Activated CD4-positive, alpha-beta T cell treated with anti-CD3 and anti-CD28 coated beads, Interleukin-10, Interleukin-2, amounts not matched to agents 100 ng/mL and 50 ng/mL, durations not matched to agents 16 hours and 8 hours (primary cell): ENCODE measurements around the gene SCN4A.
"Not testable (repeated sequence)": the region's sequence is repeated elsewhere in the genome, so short reads cannot be mapped to it uniquely, and the experiment has no call there.

Source experiments
- DNase-seq: peaks from one replicate; pipeline ENCODE4 v3.0.0-alpha.2; 2020

Gene SCN4A

DNA sequence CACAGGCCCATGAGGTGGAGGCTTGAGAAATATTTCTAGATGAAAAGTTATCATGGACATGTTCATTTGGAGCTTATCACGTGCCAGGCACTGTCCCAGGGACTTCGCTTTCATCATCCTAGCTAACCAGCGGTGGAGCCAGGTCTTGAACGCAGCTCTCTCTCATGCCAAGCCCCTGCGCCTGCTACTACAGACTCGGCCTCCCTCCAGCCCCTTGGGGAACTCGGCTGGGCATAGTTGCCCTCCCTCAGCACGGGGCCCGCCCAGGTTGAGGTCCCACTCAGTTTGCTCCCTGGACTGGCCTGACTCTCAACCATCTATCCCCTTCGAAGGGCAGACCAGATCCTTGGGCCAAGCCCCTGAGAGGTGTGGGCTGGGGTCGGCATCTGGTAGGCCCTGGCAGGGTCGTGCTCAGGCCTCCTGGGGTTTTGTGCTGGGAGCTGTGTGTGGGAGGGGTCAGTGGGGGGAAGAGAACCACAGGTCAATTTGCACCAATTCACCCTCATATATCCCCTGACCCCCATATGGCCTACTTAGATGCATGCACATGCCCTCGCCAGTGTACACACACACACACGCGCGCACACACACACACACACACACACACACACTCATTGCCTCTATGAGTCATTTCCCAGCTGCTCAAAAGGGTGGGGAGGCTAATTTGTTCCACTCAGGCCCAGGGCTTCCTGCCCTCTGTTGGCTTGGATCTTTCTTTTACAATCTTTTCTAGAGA is 12.1 kb upstream of the SCN4A start:
- DNase-seq, result peak; percentile 78

DNA sequence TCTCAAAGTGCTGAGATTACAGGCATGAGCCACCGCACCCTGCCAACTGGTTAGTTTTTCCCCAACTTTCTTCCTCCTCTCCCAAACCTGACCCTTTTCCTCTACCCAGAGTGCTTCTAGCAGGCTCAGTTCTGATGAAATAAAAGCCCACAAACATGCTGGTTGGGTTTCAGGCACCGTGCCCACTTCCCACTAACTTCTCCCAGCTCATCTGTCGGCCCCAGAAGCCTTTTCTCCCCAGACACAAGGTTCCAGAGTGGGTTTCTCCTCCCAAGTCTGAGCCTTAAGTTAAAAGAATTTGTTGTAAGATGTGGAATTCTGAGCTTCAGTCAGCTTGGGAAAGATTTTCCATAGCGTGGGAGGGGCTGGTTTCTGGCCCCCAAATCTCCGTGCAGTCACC is 11.5 kb upstream of the SCN4A start:
- no peak for DNase-seq

DNA sequence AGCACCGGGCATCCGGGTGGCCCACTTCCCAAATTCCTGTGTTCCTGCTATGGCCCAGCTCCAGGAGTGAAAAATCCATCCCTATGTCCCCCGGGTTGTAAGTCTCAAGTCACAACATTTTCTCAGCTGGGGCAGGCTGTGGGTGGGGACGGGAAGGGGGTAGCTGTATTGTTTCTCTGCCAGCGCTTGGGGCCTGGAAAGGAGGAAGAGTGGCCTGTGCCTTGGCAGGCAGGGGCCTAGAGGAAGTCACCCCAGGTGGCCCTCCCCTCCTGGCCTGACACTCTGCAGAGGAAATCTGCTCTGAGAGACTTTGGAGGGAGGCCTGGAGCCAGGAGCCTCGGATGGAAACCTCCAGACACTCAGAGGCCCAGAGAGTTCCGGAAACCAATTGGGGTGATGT is 10.6 kb upstream of the SCN4A start:
- DNase-seq, result no peak

DNA sequence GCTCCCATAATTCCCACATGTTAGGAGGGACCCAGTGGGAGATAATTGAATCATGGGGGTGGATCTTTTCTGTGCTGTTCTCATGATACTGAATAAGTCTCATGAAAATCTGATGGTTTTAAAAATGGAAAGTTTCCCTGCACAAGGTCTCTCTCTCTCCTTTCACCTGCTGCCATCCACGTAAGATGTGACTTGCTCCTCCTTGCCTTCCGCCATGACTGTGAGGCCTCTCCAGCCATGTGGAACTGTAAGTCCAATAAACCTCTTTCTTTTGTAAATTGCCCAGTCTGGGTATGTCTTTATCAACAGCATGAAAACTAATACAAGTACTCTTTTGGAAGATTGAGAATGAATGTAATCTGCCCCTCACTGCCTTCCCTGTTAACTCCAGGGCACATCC is 9.9 kb upstream of the SCN4A start:
- DNase-seq, result not testable (repeated sequence)

DNA sequence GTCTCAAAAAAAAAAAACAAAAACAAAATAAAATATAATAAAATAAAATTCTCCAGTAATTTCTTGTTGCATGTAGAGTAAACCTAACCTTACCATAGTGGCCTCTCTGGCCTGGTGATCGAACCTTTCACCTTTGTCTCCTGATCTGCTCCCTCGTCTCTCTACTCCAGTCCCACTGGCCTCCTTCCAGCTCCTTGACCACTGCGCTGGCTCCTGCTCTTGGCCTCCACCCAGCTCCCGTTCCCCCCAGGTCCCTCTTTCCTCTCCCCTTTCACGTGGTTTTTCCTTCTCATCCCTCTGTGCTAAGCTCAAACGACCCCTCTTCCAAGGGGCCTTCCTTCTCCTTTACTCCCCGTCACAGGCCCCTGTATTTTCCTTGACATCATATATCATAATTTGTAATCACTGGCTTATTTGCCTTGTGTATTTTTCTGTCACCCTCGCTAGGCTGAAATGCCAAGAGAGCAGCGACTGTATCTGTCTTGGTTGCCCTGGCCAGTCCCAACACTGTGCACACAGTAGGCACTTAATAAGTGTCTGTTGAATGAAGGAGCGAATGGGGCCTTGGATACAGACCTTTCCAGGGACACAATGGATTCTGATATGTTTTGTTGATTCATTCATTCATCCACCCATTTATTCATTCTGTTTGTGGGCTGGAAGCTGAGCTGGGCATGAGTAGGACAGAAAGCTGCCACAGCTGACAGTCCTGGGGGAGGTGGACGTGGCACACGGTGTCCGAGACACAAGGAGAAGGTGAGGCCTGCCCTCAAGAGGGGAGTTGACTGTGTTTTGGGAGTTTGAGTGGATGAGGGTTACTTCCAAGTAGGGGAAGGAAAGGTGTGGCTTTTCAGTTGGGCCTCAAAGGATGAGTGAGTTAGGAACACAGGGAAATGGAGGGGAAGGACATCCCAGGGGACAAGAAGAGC is 5.8 kb upstream of the SCN4A start:
- DNase-seq, result no peak

DNA sequence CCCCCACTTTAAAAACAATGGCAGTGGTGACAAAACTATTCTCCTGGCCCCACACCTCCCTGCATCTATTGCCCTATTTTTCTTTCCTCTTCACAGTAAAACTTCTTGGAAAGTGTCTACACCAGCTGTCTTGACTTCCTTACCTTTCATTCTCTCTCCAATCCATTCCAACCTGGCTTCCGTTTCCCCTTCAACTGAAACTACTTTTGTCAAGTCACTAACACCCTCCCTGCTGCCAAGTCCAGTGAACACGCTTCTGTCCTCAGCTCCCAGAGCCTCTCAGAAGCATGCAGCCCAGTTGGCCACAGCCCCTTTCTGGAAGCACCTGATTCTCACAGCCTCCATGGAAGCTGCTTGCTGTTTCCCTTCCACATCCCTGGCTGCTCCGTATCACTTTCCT is 4.0 kb upstream of the SCN4A start:
- no peak for DNase-seq

DNA sequence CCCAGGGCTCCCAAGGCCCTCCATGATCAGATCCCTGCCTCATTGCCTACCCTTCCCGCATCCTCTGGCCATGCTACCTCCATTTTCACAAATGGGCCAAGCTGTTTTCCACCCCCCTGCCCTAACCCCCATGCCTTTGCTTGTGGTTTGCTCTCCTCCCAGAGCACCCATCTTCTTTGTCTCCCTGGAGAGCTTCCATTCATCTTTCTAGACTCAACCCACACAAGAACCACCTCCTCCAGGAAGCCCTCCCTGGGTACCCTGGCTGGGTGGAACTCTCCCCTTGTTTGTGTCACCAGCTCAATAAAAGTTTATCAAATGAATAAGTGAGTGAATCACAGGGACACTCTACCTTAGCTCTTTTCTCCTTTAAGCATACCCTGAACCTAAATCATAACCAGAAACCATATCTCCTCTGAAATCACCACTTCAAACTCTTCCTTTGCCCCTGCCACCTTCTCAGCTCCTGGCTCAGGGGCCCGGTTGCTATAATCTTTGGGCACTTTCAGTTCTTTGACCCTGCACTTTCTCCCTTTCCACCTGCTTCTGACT is 2.9 kb upstream of the SCN4A start:
- DNase-seq, result no peak

DNA sequence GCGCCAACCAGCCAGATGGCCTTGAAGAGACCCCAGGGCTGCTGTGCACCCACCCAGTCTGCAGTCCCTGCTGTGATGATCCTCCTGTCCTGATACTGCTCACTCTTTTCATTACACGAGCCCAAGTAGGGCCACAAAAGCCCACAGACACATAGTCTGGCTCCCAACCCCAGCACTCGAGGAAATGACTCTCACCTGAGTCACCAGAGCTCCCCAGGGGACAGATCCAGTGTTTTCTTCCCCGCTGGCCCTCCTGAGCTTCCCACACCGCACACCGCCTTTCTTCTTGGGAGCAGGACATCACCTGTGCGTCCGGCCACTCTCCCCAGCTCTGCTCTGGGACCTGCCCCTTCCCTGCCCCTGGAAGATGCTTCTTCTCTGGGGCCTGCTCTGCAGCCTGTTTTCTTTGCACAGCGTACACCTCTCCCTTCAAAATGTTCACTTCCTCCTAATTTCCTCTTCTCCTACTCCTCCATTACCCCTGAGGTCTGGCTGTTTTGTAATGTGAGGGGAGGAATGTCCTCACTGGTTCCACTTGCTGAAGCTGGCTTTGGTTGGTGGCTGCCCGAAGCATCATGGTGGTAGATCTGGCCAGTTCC is 2.0 kb upstream of the SCN4A start:
- no peak for DNase-seq

DNA sequence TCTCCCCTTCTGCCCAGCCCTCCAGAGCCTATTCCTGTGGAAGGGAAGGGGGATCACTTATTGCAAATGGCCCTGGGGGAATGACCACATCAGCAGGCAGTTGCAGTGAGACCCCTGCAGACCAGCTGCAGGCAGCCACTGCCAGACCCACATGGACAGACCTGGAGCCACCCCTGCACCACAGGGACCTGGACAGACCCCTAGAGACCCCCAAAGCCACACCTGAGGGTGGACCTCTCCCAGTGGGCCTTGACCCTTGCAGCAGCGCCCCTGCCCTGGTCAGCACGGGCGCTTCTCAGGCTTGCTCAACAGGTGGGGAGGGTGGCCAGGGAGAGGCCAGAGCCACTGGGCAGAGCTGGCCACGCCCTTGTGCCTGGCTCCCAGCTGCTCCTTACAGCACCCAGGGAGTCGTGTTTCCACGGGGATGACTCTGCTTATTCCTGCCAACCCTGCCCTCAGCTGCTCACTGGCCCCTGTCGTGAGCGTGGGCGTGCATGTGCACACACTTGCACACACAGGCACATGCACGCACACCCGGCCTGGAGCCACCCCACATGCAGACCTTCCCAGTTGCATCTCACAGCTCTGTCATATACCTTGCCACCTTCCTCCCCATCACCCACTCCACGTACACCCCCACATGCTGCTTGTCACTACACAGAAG is 1.3 kb upstream of the SCN4A start:
- DNase-seq, result no peak

DNA sequence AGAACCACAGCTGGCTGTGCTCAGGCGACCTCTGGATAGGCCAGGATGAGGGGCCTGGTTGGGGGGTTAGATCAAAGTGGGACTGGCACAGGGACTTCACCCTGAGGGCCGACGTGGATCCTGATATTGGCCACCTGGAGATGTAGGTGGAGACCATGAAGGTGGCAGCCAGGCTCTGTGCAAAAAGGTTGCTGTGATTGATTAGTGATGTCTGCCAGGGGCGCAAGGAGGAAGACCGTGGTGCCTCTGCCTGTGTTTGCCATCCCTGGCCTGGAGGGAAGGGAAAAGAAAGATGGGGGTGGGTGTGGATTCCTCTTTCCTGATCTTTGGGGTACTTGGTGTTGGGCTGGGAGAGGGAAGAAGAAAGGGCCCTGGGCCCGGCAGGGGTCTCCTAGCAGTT is 529 bp upstream of the SCN4A start:
- no peak for DNase-seq

DNA sequence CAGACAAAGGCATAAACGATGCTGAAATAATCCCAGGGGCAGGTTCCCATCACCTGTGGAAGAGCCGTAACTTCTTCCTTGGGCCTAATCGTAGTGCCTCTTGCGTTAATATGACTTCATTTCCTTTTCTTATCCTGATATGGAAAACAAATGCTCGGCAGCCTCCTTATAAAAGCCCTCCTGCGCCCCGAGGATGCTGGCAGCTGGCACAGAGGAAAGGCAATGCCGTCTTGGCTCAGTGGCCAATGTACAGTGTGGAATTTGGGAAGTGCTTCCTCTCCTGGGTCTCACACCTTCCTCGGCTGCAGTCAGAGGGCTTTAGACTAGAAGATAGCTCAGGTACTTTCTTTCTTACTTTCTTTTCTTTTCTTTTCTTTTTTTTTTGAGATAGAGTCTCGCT is 3.4 kb downstream of the SCN4A start:
- no peak for DNase-seq

DNA sequence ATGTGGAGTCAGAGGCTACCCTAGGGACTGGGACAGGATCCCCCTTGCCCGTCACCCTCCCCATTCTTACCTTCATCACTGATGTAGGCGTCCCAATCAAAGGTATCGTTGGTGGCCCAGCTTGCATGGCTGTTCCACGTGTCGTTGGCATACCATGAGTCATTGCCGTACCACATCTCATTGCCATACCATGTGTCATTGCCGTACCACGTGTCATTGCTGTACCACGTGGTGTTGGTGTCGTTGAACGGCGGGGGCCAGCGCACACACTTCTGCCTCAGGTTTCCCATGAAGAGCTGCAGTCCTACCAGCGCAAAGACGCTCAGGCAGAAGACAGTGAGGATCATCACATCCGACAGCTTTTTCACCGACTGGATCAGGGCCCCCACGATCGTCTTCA is 4.8 kb downstream of the SCN4A start:
- DNase-seq, result peak; percentile 59

DNA sequence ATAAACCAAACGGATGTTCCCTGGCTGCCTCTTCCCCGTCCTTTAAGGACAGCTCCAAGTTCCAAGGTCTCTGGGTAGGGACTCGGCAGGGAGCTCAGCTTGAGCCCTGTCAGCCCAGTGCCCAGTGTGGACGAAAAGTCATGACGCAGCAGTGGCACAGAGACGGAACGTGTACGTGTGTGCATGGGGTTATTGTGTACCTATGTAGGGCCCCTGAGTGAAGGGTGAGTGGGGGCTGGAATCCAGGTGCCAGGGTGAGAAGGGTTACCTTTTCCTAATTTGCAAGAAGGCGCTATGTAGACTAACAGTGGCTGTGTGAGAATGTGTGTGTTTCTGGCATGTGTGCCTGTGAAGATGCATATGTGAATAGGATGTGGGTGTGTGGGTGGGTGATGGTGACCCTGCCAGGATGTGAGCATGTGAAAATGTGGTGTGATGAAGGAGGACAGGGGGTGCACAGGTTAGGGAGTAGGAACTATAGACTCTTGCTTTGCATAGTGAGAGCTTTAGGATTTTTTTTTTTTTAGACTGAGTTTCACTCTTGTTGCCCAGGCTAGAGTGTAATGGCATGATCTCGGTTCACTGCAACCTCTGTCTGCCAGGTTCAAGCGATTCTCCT is 6.0 kb downstream of the SCN4A start:
- DNase-seq, result peak; percentile 32

DNA sequence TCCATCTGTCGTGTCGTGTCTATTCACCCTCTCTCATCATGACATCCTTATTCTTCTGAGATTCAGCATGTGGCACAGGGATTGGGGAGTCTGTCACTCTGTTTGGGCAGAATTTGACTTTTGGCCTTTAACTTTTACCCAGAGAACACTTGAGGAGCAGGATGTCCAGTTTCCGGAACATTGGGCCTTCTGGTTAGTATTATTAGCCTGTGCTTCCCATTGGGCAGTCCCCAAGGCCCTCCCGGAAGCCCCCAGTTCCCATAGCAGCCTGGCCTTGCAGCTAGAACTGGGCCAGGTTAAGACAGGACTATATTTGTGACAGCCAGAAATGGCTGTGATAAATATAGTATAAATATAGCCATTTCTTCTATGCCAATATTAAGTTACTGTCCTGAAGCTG is 9.6 kb downstream of the SCN4A start:
- DNase-seq, result no peak

DNA sequence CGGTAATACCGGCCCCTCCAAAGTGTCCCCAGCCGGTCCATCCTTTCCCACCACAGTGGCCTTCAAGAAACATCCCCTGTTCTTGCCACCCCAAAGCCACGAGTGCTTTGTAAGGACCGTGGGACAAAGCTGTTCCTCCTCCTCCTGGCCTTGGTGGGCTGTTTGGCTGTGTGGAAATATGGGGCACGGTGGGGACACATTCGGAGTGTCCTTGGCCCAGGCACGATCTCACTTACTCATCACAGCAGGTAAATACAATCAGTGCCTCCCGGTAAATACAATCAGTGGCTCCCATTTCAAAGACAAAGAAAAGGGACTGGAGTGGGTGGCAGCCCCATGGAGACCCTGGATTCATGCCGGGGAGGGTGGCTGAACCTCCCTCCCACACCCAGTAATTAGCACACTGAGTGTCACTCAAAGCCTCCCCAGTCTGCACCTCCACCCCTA is 10.4 kb downstream of the SCN4A start:
- DNase-seq, result no peak

DNA sequence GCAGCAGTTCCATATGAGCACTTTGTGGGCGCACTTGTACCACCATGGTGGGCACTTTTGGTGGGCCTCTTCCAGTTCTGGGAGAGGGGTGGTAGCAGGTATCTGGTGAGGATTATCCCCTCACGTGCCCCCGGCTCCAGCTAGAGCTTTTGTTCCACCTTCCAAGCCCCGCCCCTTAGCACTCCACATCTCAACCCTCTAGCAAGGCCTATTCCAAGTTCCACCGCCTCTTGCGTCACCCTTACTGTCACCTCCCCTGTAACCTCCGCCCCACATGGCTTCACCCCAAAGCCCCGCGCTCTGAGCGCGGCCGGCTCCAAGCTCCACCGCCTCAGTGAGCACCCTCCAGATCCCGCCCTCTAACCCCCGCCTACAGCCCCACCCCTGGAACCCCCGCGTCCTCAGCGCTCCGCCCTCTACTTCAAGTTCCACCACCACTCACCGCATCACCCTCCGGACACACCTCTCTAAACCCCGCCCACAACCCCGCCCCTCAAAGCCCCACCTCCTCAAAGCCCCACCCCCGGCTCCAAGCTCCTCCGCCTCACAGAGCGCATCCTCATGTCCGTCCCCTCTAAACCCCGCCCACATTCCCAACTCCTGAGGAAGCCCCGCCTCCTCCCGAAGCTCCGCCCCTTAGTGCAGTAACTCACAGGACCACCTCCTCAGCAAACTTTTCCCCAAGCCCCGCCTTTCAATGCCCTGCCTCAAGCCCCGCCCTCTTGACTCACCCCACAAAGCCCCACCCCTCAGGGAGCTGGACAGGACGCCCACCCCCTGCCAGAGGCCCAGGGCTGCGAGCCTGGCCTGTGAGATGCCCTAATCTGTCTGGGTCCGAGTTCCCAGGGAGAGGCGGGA is 11.1 kb downstream of the SCN4A start:
- DNase-seq, result peak; percentile 56

DNA sequence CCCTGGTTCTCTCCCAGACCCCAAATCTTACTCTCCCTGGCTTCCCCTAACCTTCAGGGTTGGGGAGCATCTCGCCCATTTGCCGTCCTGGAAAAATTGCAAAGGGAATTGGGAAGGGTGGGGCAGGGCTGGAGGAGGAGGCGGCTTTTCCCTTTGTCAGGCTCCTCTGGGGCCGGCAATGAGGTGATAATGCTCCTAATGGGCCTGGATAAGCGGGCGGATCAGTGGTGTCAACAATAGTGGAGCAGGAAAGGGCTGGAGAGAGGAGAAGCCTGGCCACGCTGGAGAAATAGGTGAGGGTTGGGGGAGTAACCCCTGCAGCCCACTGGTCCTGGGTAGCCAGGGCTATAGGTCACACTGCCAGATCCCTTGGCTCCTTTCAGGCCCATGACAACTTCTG is 12.3 kb downstream of the SCN4A start:
- no peak for DNase-seq

DNA sequence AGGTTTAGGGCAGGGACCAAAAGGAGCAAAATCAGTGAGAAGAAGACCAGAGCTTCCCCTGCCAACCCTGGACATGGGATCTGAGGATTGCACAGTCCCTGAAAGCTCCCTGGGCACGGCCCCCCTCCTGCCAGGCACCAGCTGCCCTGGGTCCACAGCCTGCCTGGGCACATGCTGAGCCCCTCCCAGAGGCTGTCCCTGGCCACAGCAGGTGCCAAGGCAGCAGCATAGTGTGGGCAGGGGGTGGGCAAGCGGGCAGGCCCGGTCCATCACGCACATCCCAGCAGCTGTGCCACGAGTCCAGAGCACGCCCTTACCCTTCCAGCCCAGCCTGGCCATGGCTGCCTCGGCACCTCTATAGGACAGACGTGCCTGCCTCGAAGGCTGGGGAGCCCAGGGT is 12.7 kb downstream of the SCN4A start:
- no peak for DNase-seq

DNA sequence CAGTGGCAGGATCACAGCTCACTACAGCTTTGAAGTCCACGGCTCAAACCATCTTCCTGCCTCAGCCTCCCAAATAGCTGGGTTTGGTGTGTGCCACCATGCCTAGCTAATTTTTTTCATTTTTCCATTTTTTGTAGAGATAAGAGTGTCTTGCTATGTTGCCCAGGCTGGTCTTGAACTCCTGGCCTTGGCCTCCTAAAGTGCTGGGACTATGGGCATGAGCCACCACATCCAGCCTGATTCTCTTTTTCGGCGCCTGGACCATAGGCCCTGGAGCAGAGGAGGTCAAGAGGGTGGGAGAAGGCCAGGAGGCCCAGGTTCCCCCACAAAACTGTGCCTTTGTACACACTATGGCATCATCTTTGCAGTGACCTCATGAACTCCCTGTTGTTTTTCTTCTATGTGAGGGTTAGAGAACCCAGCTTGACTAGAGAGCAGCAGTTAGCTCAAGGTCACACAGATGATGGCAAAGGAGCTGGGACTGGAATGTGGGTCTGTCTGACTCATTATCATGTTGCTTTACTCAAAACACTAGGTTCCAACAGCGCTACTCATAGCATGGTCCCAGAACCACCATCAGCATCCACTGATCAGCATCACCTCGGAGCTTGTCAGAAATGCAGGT is 16.3 kb downstream of the SCN4A start:
- DNase-seq, result no peak

DNA sequence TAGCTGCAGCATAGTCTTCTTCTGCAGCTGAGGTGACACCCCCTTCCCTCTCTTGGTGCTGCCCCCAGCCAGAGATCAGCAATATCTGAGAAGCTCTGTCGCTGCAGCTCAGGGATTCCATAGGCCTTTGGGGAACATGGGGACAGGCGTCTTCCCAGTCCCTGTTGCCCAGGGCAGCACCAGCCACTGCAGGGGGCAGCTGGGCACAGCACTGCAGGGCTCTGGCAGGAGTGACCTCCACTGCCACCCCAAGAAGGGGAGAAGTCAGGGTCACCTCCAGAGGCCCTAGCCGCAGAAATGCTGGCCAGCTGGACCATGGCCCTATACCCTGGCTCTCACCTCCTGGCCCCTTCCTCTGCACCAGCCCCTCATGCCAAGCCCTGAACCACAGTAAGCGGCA is 16.9 kb downstream of the SCN4A start:
- no peak for DNase-seq

DNA sequence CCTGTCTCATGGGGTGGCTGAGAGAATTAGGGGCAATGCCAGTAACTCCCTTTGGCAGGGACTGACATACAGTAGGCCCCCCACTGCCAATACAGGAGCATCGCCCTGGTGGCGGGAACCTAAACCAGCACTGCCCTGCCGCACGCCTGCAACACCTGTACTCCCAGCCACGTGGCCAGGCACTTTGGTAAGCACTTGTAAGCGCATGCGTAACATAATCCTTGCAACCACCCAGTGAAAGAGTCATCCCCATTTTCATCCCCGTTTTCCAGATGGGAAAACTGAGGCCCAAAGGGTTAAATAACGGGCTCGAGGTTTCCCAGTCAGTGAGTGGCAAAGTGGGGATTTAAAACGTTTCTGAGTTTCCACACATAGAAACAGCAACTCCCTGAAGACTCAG is 17.5 kb downstream of the SCN4A start:
- DNase-seq, result no peak
